Vagina (tissue), 2 donors: ENCODE measurements around the gene PMEL.

Source experiments
- POLR2A ChIP-seq, 2 donors: fragments of 450-650 bp; IDR thresholded peaks; one replicate each; pipeline ENCODE4 v1.6.1; 2017; ENCODE audit warnings: antibody characterized with exemption in 2 of 2, mild to moderate bottlenecking in 2 of 2, moderate library complexity in 2 of 2
- POLR2AphosphoS5 ChIP-seq, 2 donors: sonication (generic); formaldehyde crosslinking; IDR thresholded peaks; one replicate each; pipeline ENCODE4 v1.9.0; 2017; ENCODE audit warnings: antibody characterized with exemption in 2 of 2, mild to moderate bottlenecking in 2 of 2, low read depth in 1 of 2; ENCODE audit not compliant: insufficient read depth in 1 of 2
- TF ChIP-seq, protein P1 (sequence below), 3 experiments: fragments of 450-650 bp in 2 of 3; fragments of 200-600 bp in 1 of 3; sonication (generic) in 1 of 3; IDR thresholded peaks; one replicate each; pipeline ENCODE4 v1.5.1; 2017 to 2019; ENCODE audit warnings: antibody characterized with exemption in 3 of 3, mild to moderate bottlenecking in 2 of 3, moderate library complexity in 2 of 3

DNA sequence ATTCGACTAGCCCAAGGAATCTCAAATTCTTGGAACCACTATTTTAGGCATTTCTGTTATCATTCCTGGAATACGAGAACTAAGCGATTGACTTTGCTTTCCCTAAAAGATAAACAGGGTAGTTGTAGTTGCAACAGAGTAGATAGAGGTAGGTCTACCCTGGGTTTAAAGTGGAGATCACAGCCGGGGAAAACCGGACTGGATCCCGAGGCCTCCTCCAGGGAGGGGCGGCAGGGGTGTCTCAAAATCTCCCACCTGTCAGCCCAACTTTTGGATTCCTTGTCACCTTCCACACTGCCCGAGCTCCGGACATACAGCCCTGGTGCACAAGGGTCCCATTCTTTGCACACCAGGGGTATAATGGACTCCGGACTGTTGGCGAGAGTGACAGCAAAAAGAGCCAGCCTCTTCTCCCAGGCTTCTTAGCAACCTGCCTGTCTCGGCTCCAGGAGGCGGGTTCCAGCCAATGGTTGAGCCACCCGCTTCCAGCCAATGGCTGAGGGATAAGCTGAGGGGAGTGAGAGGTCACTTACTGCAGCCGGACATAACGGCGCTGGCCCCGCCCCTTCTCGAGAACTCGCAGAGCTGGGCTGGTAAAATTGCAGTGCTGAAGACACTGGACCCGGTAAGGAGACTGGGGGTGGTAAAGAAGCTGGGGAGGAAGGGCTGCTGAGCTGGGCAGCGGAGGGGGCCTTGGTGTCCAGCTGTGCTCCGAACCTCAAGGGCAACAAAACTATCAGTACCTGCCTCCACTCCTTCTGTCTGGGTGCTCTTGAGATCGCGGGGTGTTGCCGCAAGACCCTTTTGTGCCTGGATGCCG is 31.1 kb upstream of the PMEL start, which contains the start of gene SUOX:
- TF ChIP-seq POLR2A (IDR thresholded peaks at IDR 0.05) (no peak), POLR2AphosphoS5 (IDR thresholded peaks at IDR 0.05; ENCODE audit: insufficient read depth in 1 of 2, low read depth in 1 of 2) (peak; percentile 80 to 88)
- TF ChIP-seq, protein P1, sequence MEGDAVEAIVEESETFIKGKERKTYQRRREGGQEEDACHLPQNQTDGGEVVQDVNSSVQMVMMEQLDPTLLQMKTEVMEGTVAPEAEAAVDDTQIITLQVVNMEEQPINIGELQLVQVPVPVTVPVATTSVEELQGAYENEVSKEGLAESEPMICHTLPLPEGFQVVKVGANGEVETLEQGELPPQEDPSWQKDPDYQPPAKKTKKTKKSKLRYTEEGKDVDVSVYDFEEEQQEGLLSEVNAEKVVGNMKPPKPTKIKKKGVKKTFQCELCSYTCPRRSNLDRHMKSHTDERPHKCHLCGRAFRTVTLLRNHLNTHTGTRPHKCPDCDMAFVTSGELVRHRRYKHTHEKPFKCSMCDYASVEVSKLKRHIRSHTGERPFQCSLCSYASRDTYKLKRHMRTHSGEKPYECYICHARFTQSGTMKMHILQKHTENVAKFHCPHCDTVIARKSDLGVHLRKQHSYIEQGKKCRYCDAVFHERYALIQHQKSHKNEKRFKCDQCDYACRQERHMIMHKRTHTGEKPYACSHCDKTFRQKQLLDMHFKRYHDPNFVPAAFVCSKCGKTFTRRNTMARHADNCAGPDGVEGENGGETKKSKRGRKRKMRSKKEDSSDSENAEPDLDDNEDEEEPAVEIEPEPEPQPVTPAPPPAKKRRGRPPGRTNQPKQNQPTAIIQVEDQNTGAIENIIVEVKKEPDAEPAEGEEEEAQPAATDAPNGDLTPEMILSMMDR (IDR thresholded peaks at IDR 0.05), result no peak
